Measurements from ENCODE around the gene ABHD17C. TPM values are rescaled to one million over a fixed set of nuclear protein-coding genes. Genes with fewer than 3 reads are reported as not detected.

ABHD17C gene
- polyA plus RNA-seq, 1 donor (not counting 4 experiments of a cell fraction or from before 2014, with no cell fraction given): 23.3 TPM

DNA sequence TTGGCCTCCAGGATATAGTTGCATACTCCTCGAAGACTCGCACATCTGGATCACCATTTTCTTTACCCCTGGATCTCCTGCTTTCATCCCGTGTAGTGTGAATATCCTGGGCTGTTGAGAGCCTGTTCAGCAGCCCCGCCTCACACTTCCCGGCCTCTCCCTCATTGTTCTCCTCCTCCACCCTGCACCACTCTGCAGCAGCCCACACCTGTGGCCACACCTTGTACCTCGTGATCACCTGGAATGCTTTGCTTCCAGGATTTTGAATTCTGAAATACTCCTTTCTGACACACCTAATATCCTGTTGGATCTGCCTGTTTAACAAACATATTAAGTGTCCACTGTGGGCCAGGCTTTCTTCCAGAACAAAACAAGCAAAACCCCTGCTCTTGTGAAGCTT lies 14.4 kb downstream of the ABHD17C start:
- Histone ChIP-seq H3K9me1 (ENCODE audit: control insufficient read depth, extremely low read depth, insufficient read depth, low read length) (no peaks in the 10 kb centered on the region), H3K36me3 (ENCODE audit: control insufficient read depth in 2 of 2, extremely low read depth in 1 of 2, insufficient read depth in 2 of 2, low read length in 2 of 2) (peaks cover 6 to 8% of the 10 kb centered on the region in 2 experiments), H3K4me2 (ENCODE audit: control insufficient read depth, extremely low read depth, insufficient read depth, low read depth, low read length) (peak overlapping the region; percentile 70), H4K20me1 (ENCODE audit: control insufficient read depth, extremely low read depth, insufficient read depth, low read length) (no peaks in the 10 kb centered on the region), H3K79me2 (ENCODE audit: control insufficient read depth, insufficient read depth, low read length) (peaks cover 75% of the 10 kb centered on the region), H2AFZ (ENCODE audit: control insufficient read depth, low read length) (no peak overlapping the region), H3K4me1 (ENCODE audit: control insufficient read depth, extremely low read depth, insufficient read depth, low read length) (peaks cover 21% of the 10 kb centered on the region), H3K4me3 (ENCODE audit: control insufficient read depth in 2 of 3, extremely low read depth in 1 of 3, insufficient read depth in 2 of 3, low read depth in 1 of 3, low read length in 3 of 3) (peak overlapping the region in 1 of 3 experiments; percentile 26), H3K27me3 (ENCODE audit: control insufficient read depth, extremely low read depth, insufficient read depth, low read length) (no peaks in the 10 kb centered on the region), H3K9me3 (ENCODE audit: control insufficient read depth, low read depth, low read length) (no peaks in the 10 kb centered on the region), H3K27ac (ENCODE audit: control insufficient read depth, insufficient read depth, low read length) (peak overlapping the region; percentile 57), H3K9ac (ENCODE audit: control insufficient read depth, extremely low read depth, insufficient read depth, low read length) (peak overlapping the region; percentile 24)
- no peak for TF ChIP-seq EZH2 (IDR thresholded peaks at IDR 0.05; ENCODE audit: low read length)
- TF ChIP-seq, protein P1, sequence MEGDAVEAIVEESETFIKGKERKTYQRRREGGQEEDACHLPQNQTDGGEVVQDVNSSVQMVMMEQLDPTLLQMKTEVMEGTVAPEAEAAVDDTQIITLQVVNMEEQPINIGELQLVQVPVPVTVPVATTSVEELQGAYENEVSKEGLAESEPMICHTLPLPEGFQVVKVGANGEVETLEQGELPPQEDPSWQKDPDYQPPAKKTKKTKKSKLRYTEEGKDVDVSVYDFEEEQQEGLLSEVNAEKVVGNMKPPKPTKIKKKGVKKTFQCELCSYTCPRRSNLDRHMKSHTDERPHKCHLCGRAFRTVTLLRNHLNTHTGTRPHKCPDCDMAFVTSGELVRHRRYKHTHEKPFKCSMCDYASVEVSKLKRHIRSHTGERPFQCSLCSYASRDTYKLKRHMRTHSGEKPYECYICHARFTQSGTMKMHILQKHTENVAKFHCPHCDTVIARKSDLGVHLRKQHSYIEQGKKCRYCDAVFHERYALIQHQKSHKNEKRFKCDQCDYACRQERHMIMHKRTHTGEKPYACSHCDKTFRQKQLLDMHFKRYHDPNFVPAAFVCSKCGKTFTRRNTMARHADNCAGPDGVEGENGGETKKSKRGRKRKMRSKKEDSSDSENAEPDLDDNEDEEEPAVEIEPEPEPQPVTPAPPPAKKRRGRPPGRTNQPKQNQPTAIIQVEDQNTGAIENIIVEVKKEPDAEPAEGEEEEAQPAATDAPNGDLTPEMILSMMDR (optimal IDR thresholded peaks at IDR 0.05 in 1 of 3, IDR thresholded peaks at IDR 0.05 in 1 of 3, conservative IDR thresholded peaks at IDR 0.05 in 1 of 3; ENCODE audit: extremely low read depth in 1 of 3, insufficient read depth in 2 of 3, low read length in 3 of 3): no peak
- FAIRE-seq: peak; percentile 76
- dilution Hi-C loops (cut with MboI; ENCODE audit: extremely low pct_ligation_motif_present, low sequenced_read_pairs): no loop called here
- DNase-seq (ENCODE audit: low read depth, low spot score): peak; percentile 33

DNA sequence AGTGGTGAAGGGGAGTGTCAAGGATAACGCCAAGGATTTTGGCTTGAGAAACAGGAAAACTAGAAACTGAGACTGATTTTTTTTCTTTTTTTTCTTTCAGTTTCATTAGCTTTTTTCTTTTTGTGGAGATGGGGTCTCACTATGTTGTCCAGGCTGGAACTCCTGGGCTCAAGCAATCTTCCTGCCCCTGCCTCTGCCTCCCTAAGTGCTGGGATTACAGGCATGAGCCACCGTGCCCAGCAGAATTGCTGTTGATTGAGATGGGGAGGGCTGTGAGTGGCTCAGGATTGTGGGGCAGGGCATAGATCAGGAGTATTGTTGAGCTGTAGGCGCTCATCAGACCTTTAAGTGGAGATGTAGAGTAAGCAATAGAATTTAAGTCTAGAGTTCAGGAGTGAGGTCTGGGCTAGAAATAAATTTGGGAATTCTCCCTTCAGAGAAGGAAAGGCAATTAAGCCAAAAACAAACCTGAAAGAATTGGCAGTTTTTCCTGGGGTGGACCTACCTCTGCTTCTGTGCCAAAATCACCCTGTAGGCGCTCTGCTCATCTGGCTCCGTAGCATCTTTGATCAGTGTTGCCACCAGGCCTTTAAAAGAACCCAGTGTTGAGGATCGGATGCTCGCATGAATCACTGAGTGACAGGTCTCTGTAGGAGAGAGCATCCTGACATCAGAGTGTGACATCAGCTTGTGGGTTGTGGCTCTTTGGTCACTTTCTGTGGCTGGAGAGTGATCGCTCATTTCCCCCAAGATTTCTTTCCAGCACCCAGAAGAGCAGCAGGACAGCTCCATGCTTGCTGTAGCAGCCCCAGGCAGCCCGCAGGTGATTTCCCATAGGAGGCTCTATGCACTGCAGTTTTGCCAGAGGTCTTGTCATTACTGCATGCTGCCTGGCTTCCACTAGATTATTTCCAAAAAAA lies 15.8 kb downstream of the ABHD17C start:
- DNase-seq (ENCODE audit: low read depth, low spot score): peak; percentile 50

More for the DNA sequence above, 15.8 kb downstream of the ABHD17C start:
- Histone ChIP-seq H3K9me1 (ENCODE audit: control insufficient read depth, extremely low read depth, insufficient read depth, low read length) (no peaks in the 10 kb centered on the region), H3K9ac (ENCODE audit: control insufficient read depth, extremely low read depth, insufficient read depth, low read length) (no peak overlapping the region), H3K4me1 (ENCODE audit: control insufficient read depth, extremely low read depth, insufficient read depth, low read length) (peaks cover 21% of the 10 kb centered on the region), H3K27ac (ENCODE audit: control insufficient read depth, insufficient read depth, low read length) (peak overlapping the region; percentile 57), H4K20me1 (ENCODE audit: control insufficient read depth, extremely low read depth, insufficient read depth, low read length) (no peaks in the 10 kb centered on the region), H3K27me3 (ENCODE audit: control insufficient read depth, extremely low read depth, insufficient read depth, low read length) (no peaks in the 10 kb centered on the region), H3K9me3 (ENCODE audit: control insufficient read depth, low read depth, low read length) (no peaks in the 10 kb centered on the region), H2AFZ (ENCODE audit: control insufficient read depth, low read length) (no peak overlapping the region), H3K79me2 (ENCODE audit: control insufficient read depth, insufficient read depth, low read length) (peaks cover 76% of the 10 kb centered on the region), H3K4me3 (ENCODE audit: control insufficient read depth in 2 of 3, extremely low read depth in 1 of 3, insufficient read depth in 2 of 3, low read depth in 1 of 3, low read length in 3 of 3) (no peak overlapping the region), H3K36me3 (ENCODE audit: control insufficient read depth in 2 of 2, extremely low read depth in 1 of 2, insufficient read depth in 2 of 2, low read length in 2 of 2) (peaks cover 3 to 6% of the 10 kb centered on the region in 2 experiments), H3K4me2 (ENCODE audit: control insufficient read depth, extremely low read depth, insufficient read depth, low read depth, low read length) (no peak overlapping the region)
- dilution Hi-C loops (cut with MboI; ENCODE audit: extremely low pct_ligation_motif_present, low sequenced_read_pairs): no loop called here
- FAIRE-seq: peak; percentile 78
- no peak for TF ChIP-seq EZH2 (IDR thresholded peaks at IDR 0.05; ENCODE audit: low read length)
- TF ChIP-seq, protein P1 (optimal IDR thresholded peaks at IDR 0.05 in 1 of 3, IDR thresholded peaks at IDR 0.05 in 1 of 3, conservative IDR thresholded peaks at IDR 0.05 in 1 of 3; ENCODE audit: extremely low read depth in 1 of 3, insufficient read depth in 2 of 3, low read length in 3 of 3): no peak

Measured in keratinocyte (primary cell).